ENCODE measurements around the gene DICER1. TPM values are rescaled to one million over a fixed set of nuclear protein-coding genes. Genes with fewer than 3 reads are reported as not detected.

DICER1 gene
- total RNA-seq, 1 donor from 2014 or later = 70.0 TPM

DNA sequence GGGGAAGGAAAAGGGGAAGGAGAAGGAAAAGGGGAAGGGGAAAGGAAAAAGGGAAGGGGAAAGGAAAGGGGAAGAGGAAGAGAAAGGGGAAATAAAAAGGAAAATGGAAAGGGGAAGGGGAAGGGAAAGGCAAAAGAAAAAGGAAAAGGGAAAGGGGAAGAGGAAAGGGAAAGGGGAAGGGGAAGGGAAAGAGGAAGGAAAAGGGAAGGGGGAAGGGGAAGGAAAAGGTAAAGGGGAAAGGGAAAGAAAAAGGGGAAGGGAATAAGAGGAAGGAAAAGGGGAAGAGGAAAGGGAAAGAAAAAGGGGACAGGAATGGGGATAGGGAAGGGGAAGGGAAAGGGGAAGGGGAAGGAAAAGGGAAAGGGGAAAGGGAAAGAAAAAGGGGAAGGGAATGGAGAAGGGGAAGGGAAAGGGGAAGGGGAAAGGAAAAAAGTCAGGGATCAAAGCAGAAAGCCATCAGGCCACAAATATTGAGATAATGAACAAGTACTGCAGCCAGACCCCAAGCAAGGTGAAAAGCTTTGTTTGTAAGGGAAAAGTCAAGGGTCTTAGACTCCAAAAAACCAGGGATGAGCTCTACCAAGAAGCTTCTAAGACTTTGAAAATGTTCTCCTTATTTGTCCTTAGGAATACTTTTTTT is 20.0 kb downstream of the DICER1 start:
- Histone ChIP-seq H3K4me2 (peak overlapping the region; percentile 57), H3K9ac (no peak overlapping the region), H3K36me3 (no peaks in the 10 kb centered on the region), H3K27me3 (no peaks in the 10 kb centered on the region), H2AFZ (replicated peaks) (no peak overlapping the region), H3K79me2 (ENCODE audit: low read depth) (peaks cover 89% of the 10 kb centered on the region), H4K20me1 (ENCODE audit: low read depth) (peaks cover 33% of the 10 kb centered on the region), H3K9me3 (ENCODE audit: low read depth) (no peaks in the 10 kb centered on the region), H3K27ac (peak overlapping the region; percentile 50), H3K4me3 (peak overlapping the region; percentile 2), H3K4me1 (peaks cover 65% of the 10 kb centered on the region), H3F3A (ENCODE audit: low read depth) (peaks cover 25% of the 10 kb centered on the region)
- no peak for DNase-seq (ENCODE audit: low spot score)
- Mint-ChIP-seq H3K4me1 (peaks cover 68% of the 10 kb centered on the region), H3K9me3 (no peaks in the 10 kb centered on the region), H3K27me3 (ENCODE audit: insufficient read depth, low read depth) (peaks cover 2% of the 10 kb centered on the region), H3K27ac (peak overlapping the region; percentile 90), H3K4me3 (no peak overlapping the region), H3K36me3 (peaks cover 8% of the 10 kb centered on the region)
- TF ChIP-seq EZH2 (IDR thresholded peaks at IDR 0.05) = no peak
- TF ChIP-seq, protein P1, sequence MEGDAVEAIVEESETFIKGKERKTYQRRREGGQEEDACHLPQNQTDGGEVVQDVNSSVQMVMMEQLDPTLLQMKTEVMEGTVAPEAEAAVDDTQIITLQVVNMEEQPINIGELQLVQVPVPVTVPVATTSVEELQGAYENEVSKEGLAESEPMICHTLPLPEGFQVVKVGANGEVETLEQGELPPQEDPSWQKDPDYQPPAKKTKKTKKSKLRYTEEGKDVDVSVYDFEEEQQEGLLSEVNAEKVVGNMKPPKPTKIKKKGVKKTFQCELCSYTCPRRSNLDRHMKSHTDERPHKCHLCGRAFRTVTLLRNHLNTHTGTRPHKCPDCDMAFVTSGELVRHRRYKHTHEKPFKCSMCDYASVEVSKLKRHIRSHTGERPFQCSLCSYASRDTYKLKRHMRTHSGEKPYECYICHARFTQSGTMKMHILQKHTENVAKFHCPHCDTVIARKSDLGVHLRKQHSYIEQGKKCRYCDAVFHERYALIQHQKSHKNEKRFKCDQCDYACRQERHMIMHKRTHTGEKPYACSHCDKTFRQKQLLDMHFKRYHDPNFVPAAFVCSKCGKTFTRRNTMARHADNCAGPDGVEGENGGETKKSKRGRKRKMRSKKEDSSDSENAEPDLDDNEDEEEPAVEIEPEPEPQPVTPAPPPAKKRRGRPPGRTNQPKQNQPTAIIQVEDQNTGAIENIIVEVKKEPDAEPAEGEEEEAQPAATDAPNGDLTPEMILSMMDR (IDR thresholded peaks at IDR 0.05) = no peak
- no peak for TF ChIP-seq EZH2phosphoT487 (IDR thresholded peaks at IDR 0.05)

DNA sequence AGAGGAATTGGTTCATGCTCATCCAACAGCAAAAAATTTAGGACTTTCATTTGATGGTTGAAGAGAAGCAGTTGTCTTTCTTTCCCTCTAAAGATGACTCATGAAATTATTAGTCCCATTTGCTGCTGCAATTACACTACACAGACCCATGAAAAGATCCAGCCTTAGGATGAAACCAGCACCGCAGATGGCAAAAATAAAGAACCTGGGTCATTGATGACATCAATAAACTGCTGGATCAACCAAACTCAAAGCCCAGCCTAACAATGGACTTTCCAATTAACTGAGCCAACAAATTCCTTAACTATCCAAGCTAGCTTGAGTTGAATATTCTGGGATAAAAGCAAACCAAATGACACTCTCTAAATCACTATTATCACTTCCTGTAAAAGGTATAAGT is 20.7 kb downstream of the DICER1 start:
- TF ChIP-seq, protein P1 (IDR thresholded peaks at IDR 0.05) = no peak
- no peak for TF ChIP-seq EZH2 (IDR thresholded peaks at IDR 0.05)
- no peak for TF ChIP-seq EZH2phosphoT487 (IDR thresholded peaks at IDR 0.05)
- DNase-seq (ENCODE audit: low spot score) = no peak
- Histone ChIP-seq H3K9ac (no peak overlapping the region), H3K9me3 (ENCODE audit: low read depth) (no peaks in the 10 kb centered on the region), H3K36me3 (peaks cover 3% of the 10 kb centered on the region), H3K27me3 (no peaks in the 10 kb centered on the region), H2AFZ (replicated peaks) (no peak overlapping the region), H3K79me2 (ENCODE audit: low read depth) (peaks cover 88% of the 10 kb centered on the region), H3K4me3 (no peak overlapping the region), H3K27ac (no peak overlapping the region), H4K20me1 (ENCODE audit: low read depth) (peaks cover 28% of the 10 kb centered on the region), H3K4me1 (peaks cover 65% of the 10 kb centered on the region), H3F3A (ENCODE audit: low read depth) (peaks cover 25% of the 10 kb centered on the region), H3K4me2 (no peak overlapping the region)
- Mint-ChIP-seq H3K4me3 (no peak overlapping the region), H3K9me3 (no peaks in the 10 kb centered on the region), H3K27me3 (ENCODE audit: insufficient read depth, low read depth) (peaks cover 2% of the 10 kb centered on the region), H3K4me1 (peaks cover 73% of the 10 kb centered on the region), H3K36me3 (peaks cover 4% of the 10 kb centered on the region), H3K27ac (peak overlapping the region; percentile 33)

DNA sequence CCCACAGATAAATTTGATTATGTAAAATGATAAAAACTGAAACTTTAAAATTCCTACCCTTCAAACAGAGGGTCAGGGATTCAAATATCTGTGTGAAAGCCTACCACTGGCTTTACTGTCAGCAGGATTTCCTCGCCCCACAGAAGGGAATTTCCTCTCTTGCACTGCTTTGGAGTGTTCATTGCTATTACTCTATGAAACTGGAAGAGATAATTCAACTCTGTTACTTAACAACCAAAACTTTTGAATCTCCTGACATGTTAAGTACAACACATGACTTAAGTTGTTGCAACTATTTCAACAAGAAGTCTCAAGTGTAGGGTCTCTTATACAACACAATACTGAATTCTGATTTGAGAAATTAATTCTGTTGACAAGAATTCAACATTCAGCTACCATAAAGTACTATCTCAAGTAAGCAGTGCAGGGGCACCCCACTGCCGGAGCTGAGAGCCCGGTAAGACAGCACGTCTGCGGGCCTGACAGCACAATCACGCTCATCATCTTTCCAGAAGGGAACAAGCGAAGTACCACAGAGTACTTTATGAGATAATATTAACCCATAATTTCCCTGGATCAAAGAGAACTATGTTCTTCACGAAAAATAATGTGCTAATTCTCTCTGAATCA is 22.9 kb downstream of the DICER1 start:
- Mint-ChIP-seq H3K27me3 (ENCODE audit: insufficient read depth, low read depth) (peaks cover 2% of the 10 kb centered on the region), H3K27ac (peak overlapping the region; percentile 88), H3K36me3 (peaks cover 10% of the 10 kb centered on the region), H3K4me1 (peaks cover 74% of the 10 kb centered on the region), H3K9me3 (no peaks in the 10 kb centered on the region), H3K4me3 (peak overlapping the region; percentile 63)
- Histone ChIP-seq H3K36me3 (peaks cover 3% of the 10 kb centered on the region), H3K27me3 (no peaks in the 10 kb centered on the region), H3K9me3 (ENCODE audit: low read depth) (no peaks in the 10 kb centered on the region), H2AFZ (replicated peaks) (no peak overlapping the region), H3K4me2 (peak overlapping the region; percentile 71), H3K9ac (no peak overlapping the region), H3K4me1 (peaks cover 53% of the 10 kb centered on the region), H3K27ac (peak overlapping the region; percentile 67), H3K4me3 (no peak overlapping the region), H4K20me1 (ENCODE audit: low read depth) (peaks cover 30% of the 10 kb centered on the region), H3F3A (ENCODE audit: low read depth) (peaks cover 25% of the 10 kb centered on the region), H3K79me2 (ENCODE audit: low read depth) (peaks cover 66% of the 10 kb centered on the region)
- no peak for DNase-seq (ENCODE audit: low spot score)
- TF ChIP-seq EZH2 (IDR thresholded peaks at IDR 0.05) = no peak

DNA sequence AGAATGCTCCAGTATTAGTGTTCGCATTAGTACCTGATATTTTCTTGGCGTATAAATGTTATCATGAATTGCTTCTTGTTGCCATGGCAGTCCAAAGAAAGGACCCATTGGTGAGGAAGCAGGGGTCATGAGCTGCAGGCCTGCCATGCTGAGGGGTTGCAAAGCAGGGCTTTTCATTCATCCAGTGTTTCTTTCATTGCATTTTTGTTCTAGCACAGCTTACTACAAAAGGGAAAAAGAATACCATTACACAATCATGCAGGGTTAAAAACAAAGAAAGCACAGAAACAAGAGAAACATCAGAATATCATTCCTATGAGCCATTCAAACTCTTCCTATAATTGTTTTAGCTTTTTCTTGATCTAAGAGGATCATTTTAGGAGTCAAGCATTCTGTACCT is 24.0 kb downstream of the DICER1 start:
- peaks cover 69% of the 10 kb centered on the region for H3K4me1 Mint-ChIP-seq
- no peaks in the 10 kb centered on the region for H3K9me3 Mint-ChIP-seq
- peaks cover 2% of the 10 kb centered on the region for H3K27me3 Mint-ChIP-seq (ENCODE audit: insufficient read depth, low read depth)
- Histone ChIP-seq H3K27ac (peak overlapping the region; percentile 67), H3K4me3 (peak overlapping the region; percentile 24), H3K4me2 (peak overlapping the region; percentile 71), H2AFZ (replicated peaks) (no peak overlapping the region), H3K9ac (no peak overlapping the region), H3F3A (ENCODE audit: low read depth) (peaks cover 23% of the 10 kb centered on the region), H3K4me1 (peaks cover 50% of the 10 kb centered on the region), H3K27me3 (no peaks in the 10 kb centered on the region), H3K36me3 (peaks cover 3% of the 10 kb centered on the region), H4K20me1 (ENCODE audit: low read depth) (peaks cover 38% of the 10 kb centered on the region), H3K9me3 (ENCODE audit: low read depth) (no peaks in the 10 kb centered on the region), H3K79me2 (ENCODE audit: low read depth) (peaks cover 58% of the 10 kb centered on the region)
- H3K36me3 Mint-ChIP-seq = peaks cover 15% of the 10 kb centered on the region
- peak overlapping the region; percentile 77 for H3K4me3 Mint-ChIP-seq
- peak; percentile 50 for TF ChIP-seq EZH2phosphoT487 (IDR thresholded peaks at IDR 0.05)
- TF ChIP-seq EZH2 (IDR thresholded peaks at IDR 0.05) = no peak
- TF ChIP-seq, protein P1 (IDR thresholded peaks at IDR 0.05) = no peak
- H3K27ac Mint-ChIP-seq = peak overlapping the region; percentile 95
- DNase-seq (ENCODE audit: low spot score) = peak; percentile 68

All from neural progenitor cell (in vitro differentiated cells).